Adrenal gland (tissue), 12 donors: ENCODE results near the gene LNPK. TPM values are rescaled to one million over a fixed set of nuclear protein-coding genes. Genes with fewer than 3 reads are reported as not detected.
"Not testable (repeated sequence)": the region's sequence is repeated elsewhere in the genome, so short reads cannot be mapped to it uniquely, and the experiment has no call there.

Experiments
- DNase-seq, 7 donors: peaks; one replicate each; pipeline ENCODE4 v3.0.0-alpha.2; 2019 to 2020
- H3K27ac ChIP-seq, 5 donors: fragments of 200-600 bp; sonication (generic) in 4 of 5; 1 replicate in 3 of 5; 2 replicates in 2 of 5; pipeline versions ENCODE4 v1.5.1 to v1.8.0; 2016 to 2020; ENCODE audit warnings: mild to moderate bottlenecking in 1 of 5
- H3K27me3 ChIP-seq: fragments of 200-600 bp; 2 replicates; pipeline ENCODE4 v1.8.0; 2021
- H3K36me3 ChIP-seq, 2 donors: fragments of 200-600 bp; replicated peaks in 1 of 2; 1 replicate in 1 of 2; 2 replicates in 1 of 2; pipeline versions ENCODE4 v1.5.1 to v1.8.0; 2018 to 2022
- H3K4me1 ChIP-seq, 2 donors: fragments of 200-600 bp; replicated peaks in 1 of 2; 1 replicate in 1 of 2; 2 replicates in 1 of 2; pipeline versions ENCODE4 v1.5.1 to v1.8.0; 2018 to 2021
- H3K4me3 ChIP-seq, 4 donors: fragments of 200-600 bp; sonication (generic) in 3 of 4; one replicate each; pipeline ENCODE4 v1.5.1; 2016 to 2018
- H3K9me3 ChIP-seq, 3 donors: fragments of 200-600 bp; sonication (generic) in 1 of 3; replicated peaks in 1 of 3; 1 replicate in 2 of 3; 2 replicates in 1 of 3; pipeline versions ENCODE4 v1.5.1 to v1.8.0; 2016 to 2021
- CTCF ChIP-seq, 6 experiments: fragments of 450-650 bp in 4 of 6; fragments of 200-600 bp in 2 of 6; sonication (generic) in 1 of 6; IDR thresholded peaks; 1 replicate in 5 of 6; 2 replicates in 1 of 6; pipeline versions ENCODE4 v1.5.1 to v1.8.0; 2016 to 2021; ENCODE audit warnings: antibody characterized with exemption in 6 of 6, mild to moderate bottlenecking in 2 of 6, moderate library complexity in 1 of 6
- POLR2A ChIP-seq, 2 donors: fragments of 450-650 bp; IDR thresholded peaks; one replicate each; pipeline ENCODE4 v1.6.1; 2017; ENCODE audit warnings: antibody characterized with exemption in 2 of 2, mild to moderate bottlenecking in 2 of 2, moderate library complexity in 1 of 2
- WGBS, 4 donors: extraction: QIAGEN DNeasy Blood & Tissue Kit in 2 of 4; methylation state at CpG; one replicate each; pipeline versions ENCODE4 v1.1.5 to v1.1.7; 2013 to 2017; 5-methylcytosine and 5-hydroxymethylcytosine counted together
- intact Hi-C, 2 donors: fragments of 100-400 bp; cut with DNase I; formaldehyde crosslinking; loops; one replicate each; pipeline versions ENCODE4 v1.14.1 to v1.15.0; 2022 to 2023
- polyA plus RNA-seq, 3 donors: library from polyadenylated mRNA; stranded (reverse); fragments of 200-250 nt in 2 of 3; fragments of 350-450 nt in 1 of 3; fragmentation: Illumina TruSeq in 1 of 3; extraction: RNeasy Lipid Tissue Mini Kit (QIAGEN cat#74804) in 1 of 3; gene quantifications; one replicate each; pipeline ENCODE4 v1.2.3, GENCODE V29; 2013 to 2014
- total RNA-seq, 9 donors: library from RNA; depleted of rRNA in 4 of 9; stranded (reverse); fragments of >200 nt in 4 of 9; fragments of 120-200 nt in 1 of 9; fragmentation: NEBNext Ultra II Directional in 1 of 9; extraction: Animal tissue kit (Norgen Biotek cat#: 25700) in 1 of 9; gene quantifications; one replicate each; pipeline versions ENCODE4 v1.1.0 to v1.2.4, GENCODE V29; 2013 to 2023
- donor health status: healthy with polysubstance abuse.
- donor health status: Bipolar disorder and iron deficiency.
- donor health status: DM: yes; HTN: yes; CAD: no.
- donor health status: DM: no; HTN: no; CAD: no.
- donor health status: DM: no; HTN: no; CAD: no.
- donor health status: DM: yes; HTN: yes; CAD: no.

LNPK gene
- total and polyA plus RNA-seq, 12 donors = 2.6 to 32.7 (median 19.3) TPM

DNA sequence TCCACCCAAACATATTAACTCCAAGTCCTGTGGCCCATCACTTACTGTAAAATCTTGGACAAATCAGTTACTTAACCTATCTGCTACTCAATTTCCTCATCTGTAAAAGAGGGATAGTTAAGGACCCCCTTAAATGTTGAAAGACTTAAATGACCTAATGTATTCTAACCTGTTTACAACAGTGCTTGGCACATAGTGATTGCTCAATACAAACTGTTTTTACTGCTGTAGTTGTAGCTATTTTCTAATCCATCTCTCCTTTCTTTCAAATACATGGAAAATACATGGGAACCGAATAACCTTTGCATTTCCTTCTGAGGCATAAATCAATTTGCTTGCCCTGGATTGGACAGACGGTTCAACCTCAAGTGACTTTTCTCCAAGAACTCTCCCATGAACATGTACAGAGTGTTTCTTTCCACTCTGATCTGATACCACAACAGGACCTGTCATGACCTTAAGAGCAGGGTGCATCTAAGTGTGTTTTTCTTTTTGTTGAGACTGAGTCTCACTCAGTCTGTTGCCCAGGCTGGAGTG, 2.7 kb downstream of the LNPK start:
- H3K4me1 ChIP-seq = peaks cover 0 to 33% of the 10 kb centered on the region in 2 donors
- WGBS, 4 donors = 80 to 84% (median 83%) methylated on average over 2 of the region's 2 CpGs

GRCh38 chr2:175990099-175990498, 12.0 kb downstream of the LNPK start:
- no peaks in the 10 kb centered on the region for H3K27me3 ChIP-seq
- intact Hi-C loops = no loop called here
- TF ChIP-seq CTCF (IDR thresholded peaks at IDR 0.05) (no peak), POLR2A (IDR thresholded peaks at IDR 0.05) (no peak)
- DNase-seq = no peak
- H3K4me3 ChIP-seq = no peak overlapping the region
- H3K27ac ChIP-seq = no peak overlapping the region
- 96 to 100% (median 99%) methylated on average over 2 of the region's 2 CpGs for whole genome bisulfite sequencing, 4 donors
- H3K36me3 ChIP-seq = no peaks in the 10 kb centered on the region
- no peaks in the 10 kb centered on the region for H3K4me1 ChIP-seq
- H3K9me3 ChIP-seq = no peaks in the 10 kb centered on the region

More for the DNA sequence above, 2.7 kb downstream of the LNPK start:
- TF ChIP-seq POLR2A (IDR thresholded peaks at IDR 0.05) (no peak), CTCF (IDR thresholded peaks at IDR 0.05) (no peak)
- intact Hi-C loops = no loop called here
- Histone ChIP-seq H3K27ac (no peak overlapping the region), H3K27me3 (no peaks in the 10 kb centered on the region), H3K4me3 (no peak overlapping the region), H3K9me3 (no peaks in the 10 kb centered on the region), H3K36me3 (no peaks in the 10 kb centered on the region)
- no peak for DNase-seq

DNA sequence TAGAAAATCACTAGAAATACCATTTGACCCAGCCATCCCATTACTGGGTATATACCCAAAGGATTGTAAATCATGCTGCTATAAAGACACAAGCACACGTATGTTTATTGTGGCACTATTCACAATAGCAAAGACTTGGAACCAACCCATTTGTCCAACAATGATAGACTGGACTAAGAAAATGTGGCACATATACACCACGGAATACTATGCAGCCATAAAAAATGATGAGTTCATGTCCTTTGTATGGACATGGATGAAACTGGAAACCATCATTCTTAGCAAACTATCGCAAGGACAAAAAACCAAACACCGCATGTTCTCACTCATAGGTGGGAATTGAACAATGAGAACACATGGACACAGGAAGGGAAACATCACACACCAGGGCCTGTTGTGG, 14.9 kb downstream of the LNPK start:
- 95 to 99% (median 97%) methylated on average over 4 of the region's 4 CpGs for WGBS, 4 donors

GRCh38 chr2:175984846-175985245, 17.2 kb downstream of the LNPK start:
- no peaks in the 10 kb centered on the region for H3K36me3 ChIP-seq
- H3K4me3 ChIP-seq = no peak overlapping the region
- TF ChIP-seq POLR2A (IDR thresholded peaks at IDR 0.05) = no peak
- no peak for TF ChIP-seq CTCF (IDR thresholded peaks at IDR 0.05)
- no peaks in the 10 kb centered on the region for H3K27me3 ChIP-seq
- H3K4me1 ChIP-seq = no peaks in the 10 kb centered on the region
- WGBS, 4 donors = 89 to 94% (median 92%) methylated on average over 2 of the region's 2 CpGs
- H3K9me3 ChIP-seq = no peaks in the 10 kb centered on the region
- no peak for DNase-seq
- no peak overlapping the region for H3K27ac ChIP-seq
- intact Hi-C loops = no loop called here

More for the DNA sequence above, 14.9 kb downstream of the LNPK start:
- H3K4me1 ChIP-seq, H3K27ac ChIP-seq, H3K27me3 ChIP-seq, intact Hi-C loops, H3K9me3 ChIP-seq, DNase-seq, H3K36me3 ChIP-seq, H3K4me3 ChIP-seq: not testable (repeated sequence)

- Histone ChIP-seq H3K9me3 (no peaks in the 10 kb centered on the region), H3K27me3 (no peaks in the 10 kb centered on the region), H3K36me3 (no peaks in the 10 kb centered on the region), H3K4me3 (no peak overlapping the region), H3K4me1 (peaks cover 0 to 5% of the 10 kb centered on the region in 2 donors), H3K27ac (no peak overlapping the region)
- WGBS, 4 donors = 87 to 100% (median 93%) methylated on average over 1 of the region's 1 CpG
- no peak for DNase-seq
- intact Hi-C loops = no loop called here
- TF ChIP-seq POLR2A (IDR thresholded peaks at IDR 0.05) (no peak), CTCF (IDR thresholded peaks at IDR 0.05) (no peak)
These were observed 20.5 kb downstream of the LNPK start for GRCh38 chr2:175981551-175981950.
